MCF 10A (cell line): Measurements from ENCODE around the gene AKR7A2. TPM values are rescaled to one million over a fixed set of nuclear protein-coding genes. Genes with fewer than 3 reads are reported as not detected.

Source experiments
- BruUV-seq: library from RNA; stranded (reverse); fragments of 400-500 nt; replicated peaks from 2 replicates; lab custom pipeline; 2021; lab: Mats Ljungman, UMichigan
- CTCF ChIA-PET: fragments of 300-600 bp; sonication (Branson Sonifier 250); formaldehyde crosslinking; extraction: SDS; loops from one replicate; lab custom pipeline; 2021; ENCODE audit warnings: antibody characterized with exemption, inconsistent platforms; lab: Yijun Ruan, JAX
- POLR2A ChIA-PET: fragments of 300-600, 350-650 bp; sonication (Branson Sonifier 250); formaldehyde crosslinking; extraction: SDS; loops from one replicate; lab custom pipeline; 2020; ENCODE audit warnings: antibody characterized with exemption, inconsistent platforms; lab: Yijun Ruan, JAX
- DNase-seq: peaks from one replicate; pipeline ENCODE4 v3.0.0-alpha.2; 2018; ENCODE audit not compliant: unreplicated experiment
- H3K27ac Mint-ChIP-seq: one replicate; pipeline ENCODE4 v1.8.0; 2022; ENCODE audit warnings: mild to moderate bottlenecking, low read depth, mixed read lengths; ENCODE audit not compliant: unreplicated experiment
- H3K27me3 Mint-ChIP-seq: one replicate; pipeline ENCODE4 v1.8.0; 2022; ENCODE audit warnings: mixed read lengths; ENCODE audit not compliant: insufficient read depth, unreplicated experiment
- H3K36me3 Mint-ChIP-seq: one replicate; pipeline ENCODE4 v1.8.0; 2022; ENCODE audit warnings: mild to moderate bottlenecking, moderate library complexity, mixed read lengths; ENCODE audit not compliant: insufficient read depth, unreplicated experiment
- H3K4me1 Mint-ChIP-seq: one replicate; pipeline ENCODE4 v1.8.0; 2022; ENCODE audit warnings: mixed read lengths; ENCODE audit not compliant: insufficient read depth, unreplicated experiment
- H3K4me3 Mint-ChIP-seq: one replicate; pipeline ENCODE4 v1.8.0; 2022; ENCODE audit warnings: mild to moderate bottlenecking, moderate library complexity, mixed read lengths; ENCODE audit not compliant: unreplicated experiment
- H3K9me3 Mint-ChIP-seq: one replicate; pipeline ENCODE4 v1.8.0; 2022; ENCODE audit warnings: mixed read lengths; ENCODE audit not compliant: unreplicated experiment
- intact Hi-C: fragments of 100-400 bp; cut with micrococcal nuclease; formaldehyde crosslinking; loops from 2 replicates; pipeline ENCODE4 v1.14.1; 2022
- total RNA-seq: library from RNA; stranded (reverse); gene quantifications from 2 replicates; pipeline ENCODE4 v1.2.3, GENCODE V29; 2022
- TF ChIP-seq, protein P1 (sequence below): fragments of 200-600 bp; IDR thresholded peaks from one replicate; pipeline ENCODE4 v1.8.0; 2022; ENCODE audit warnings: antibody characterized with exemption, mild to moderate bottlenecking; ENCODE audit not compliant: unreplicated experiment

The AKR7A2 gene
- total RNA-seq, 1 experiment from 2014 or later = 28.7 TPM

DNA sequence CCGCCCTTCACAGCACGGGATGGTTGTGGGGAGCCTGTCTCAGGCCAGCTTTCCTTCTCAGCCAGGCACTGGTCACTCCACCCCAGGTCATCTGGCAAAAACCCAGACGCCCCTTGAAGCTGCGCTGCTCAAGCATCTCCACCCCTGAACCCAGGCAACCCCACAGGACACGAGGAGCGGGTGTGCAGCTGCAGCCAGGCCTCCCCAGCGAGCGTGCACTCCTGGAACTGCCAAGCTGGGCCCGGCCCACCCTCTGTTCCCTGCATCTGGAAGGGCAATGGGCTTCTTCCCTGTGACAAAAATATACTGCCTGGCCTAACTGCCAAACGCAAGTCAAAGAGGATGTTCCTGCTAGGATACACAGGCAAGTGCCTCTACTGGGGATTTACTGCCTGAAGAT lies 39.9 kb upstream of the AKR7A2 start:
- POLR2A ChIA-PET = no interaction called here
- DNase-seq = no peak
- H3K36me3 Mint-ChIP-seq = peaks cover 56% of the 10 kb centered on the region
- no peak overlapping the region for H3K27ac Mint-ChIP-seq
- H3K27me3 Mint-ChIP-seq = no peaks in the 10 kb centered on the region
- H3K4me1 Mint-ChIP-seq = no peaks in the 10 kb centered on the region
- H3K9me3 Mint-ChIP-seq = no peaks in the 10 kb centered on the region
- CTCF ChIA-PET = interaction anchor here (0.6 to 2.3 kb wide), 2 partner anchors 10 to 143 kb away, joined by 3 to 10 read pairs; no protein-coding TSS in a partner anchor
- intact Hi-C loops = no loop called here
- no TSS peak for BruUV-seq
- H3K4me3 Mint-ChIP-seq = no peak overlapping the region
- TF ChIP-seq, protein P1, sequence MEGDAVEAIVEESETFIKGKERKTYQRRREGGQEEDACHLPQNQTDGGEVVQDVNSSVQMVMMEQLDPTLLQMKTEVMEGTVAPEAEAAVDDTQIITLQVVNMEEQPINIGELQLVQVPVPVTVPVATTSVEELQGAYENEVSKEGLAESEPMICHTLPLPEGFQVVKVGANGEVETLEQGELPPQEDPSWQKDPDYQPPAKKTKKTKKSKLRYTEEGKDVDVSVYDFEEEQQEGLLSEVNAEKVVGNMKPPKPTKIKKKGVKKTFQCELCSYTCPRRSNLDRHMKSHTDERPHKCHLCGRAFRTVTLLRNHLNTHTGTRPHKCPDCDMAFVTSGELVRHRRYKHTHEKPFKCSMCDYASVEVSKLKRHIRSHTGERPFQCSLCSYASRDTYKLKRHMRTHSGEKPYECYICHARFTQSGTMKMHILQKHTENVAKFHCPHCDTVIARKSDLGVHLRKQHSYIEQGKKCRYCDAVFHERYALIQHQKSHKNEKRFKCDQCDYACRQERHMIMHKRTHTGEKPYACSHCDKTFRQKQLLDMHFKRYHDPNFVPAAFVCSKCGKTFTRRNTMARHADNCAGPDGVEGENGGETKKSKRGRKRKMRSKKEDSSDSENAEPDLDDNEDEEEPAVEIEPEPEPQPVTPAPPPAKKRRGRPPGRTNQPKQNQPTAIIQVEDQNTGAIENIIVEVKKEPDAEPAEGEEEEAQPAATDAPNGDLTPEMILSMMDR = no peak

DNA sequence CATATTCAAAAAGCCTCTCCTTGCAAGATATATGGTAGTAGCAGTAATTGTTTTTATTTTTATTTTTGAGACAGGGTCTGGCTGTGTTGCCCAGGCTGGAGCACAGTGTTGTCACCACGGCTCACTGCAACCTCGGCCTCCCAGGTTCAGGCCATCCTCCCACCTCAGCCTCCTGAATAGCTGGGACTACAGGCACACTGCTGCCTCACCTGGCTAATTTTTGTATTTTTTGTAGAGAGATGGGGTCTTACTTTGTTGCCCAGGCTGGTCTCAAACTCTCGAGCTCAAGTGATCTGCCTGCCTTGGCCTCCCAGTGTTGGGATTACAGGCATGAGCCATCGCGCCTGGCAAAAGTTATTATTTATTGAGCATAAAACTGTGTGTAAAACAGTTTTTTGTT lies 38.6 kb upstream of the AKR7A2 start:
- no TSS peak for BruUV-seq
- Mint-ChIP-seq H3K9me3 (no peaks in the 10 kb centered on the region), H3K4me1 (no peaks in the 10 kb centered on the region), H3K27ac (no peak overlapping the region), H3K4me3 (no peak overlapping the region), H3K36me3 (peaks cover 54% of the 10 kb centered on the region), H3K27me3 (no peaks in the 10 kb centered on the region)
- no peak for DNase-seq
- POLR2A ChIA-PET = interaction anchor here (0.6 kb wide), 1 partner anchor 1821 kb away, joined by 3 read pairs; no protein-coding TSS in a partner anchor
- TF ChIP-seq, protein P1 = no peak
- intact Hi-C loops = no loop called here
- CTCF ChIA-PET = interaction anchor here (2.3 kb wide), 1 partner anchor 9 kb away, joined by 10 read pairs; no protein-coding TSS in a partner anchor

DNA sequence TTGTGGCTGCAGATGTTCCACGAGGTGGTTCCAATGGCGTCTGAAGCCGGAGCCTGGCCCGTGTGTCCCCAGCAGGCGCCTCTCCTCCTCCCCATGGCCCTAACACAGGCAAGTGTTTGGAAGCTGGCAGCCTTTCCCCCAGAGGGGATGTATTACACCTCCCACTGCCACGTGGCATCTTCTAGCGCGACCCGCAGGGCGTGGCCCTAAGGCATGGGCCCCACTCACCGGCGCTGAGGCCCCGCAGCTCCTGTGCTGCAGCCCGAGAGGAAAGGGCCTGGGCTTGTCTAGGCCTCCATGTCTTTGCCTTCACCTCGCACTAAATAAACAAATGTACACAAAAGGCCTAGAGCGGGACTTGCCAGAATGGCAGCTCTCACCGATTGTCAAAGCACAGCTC lies 38.1 kb upstream of the AKR7A2 start:
- CTCF ChIA-PET = interaction anchor here (2.3 kb wide), 1 partner anchor 8 kb away, joined by 10 read pairs; no protein-coding TSS in a partner anchor
- no TSS peak for BruUV-seq
- TF ChIP-seq, protein P1 = no peak
- no peaks in the 10 kb centered on the region for H3K27me3 Mint-ChIP-seq
- H3K27ac Mint-ChIP-seq = no peak overlapping the region
- no peak overlapping the region for H3K4me3 Mint-ChIP-seq
- H3K36me3 Mint-ChIP-seq = peaks cover 48% of the 10 kb centered on the region
- no peaks in the 10 kb centered on the region for H3K4me1 Mint-ChIP-seq
- POLR2A ChIA-PET = no interaction called here
- DNase-seq = no peak
- H3K9me3 Mint-ChIP-seq = no peaks in the 10 kb centered on the region
- intact Hi-C loops = no loop called here

DNA sequence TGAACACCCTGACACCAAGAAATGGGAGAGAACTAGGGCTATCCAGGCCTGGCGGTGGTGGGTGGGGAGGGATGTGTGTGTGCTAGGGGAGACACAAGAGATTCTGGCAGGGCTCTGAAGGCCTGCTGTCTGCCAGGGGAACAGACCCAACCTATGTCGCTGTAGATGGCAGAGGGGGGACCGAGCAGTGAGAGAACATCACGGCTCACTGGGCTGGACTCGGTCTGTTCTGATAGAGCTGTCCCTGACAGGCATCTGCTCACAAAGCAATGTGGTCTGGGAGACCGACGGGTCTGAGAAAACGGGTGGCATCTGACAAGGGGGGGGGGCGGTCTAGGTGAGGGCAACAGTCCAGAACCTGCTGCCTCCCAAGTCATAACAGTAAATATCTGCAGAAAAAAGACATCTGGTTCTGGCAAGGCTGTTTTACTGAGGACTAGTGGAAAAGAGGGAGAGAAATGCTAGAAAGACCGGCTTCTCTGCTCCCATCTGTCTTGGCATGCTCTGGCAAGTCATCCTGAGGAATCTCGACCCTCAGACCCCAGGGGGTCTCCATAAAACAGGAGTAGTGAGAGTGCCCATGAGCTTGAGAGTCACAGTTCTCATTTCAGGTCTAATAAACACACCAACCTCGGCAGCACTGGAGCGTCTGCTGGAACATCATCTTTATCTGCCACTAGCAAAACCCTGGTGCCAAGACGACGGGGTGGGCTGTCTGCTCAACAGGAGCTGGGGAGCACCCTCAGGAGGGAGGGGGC lies 36.7 kb upstream of the AKR7A2 start:
- Mint-ChIP-seq H3K4me1 (no peaks in the 10 kb centered on the region), H3K27ac (no peak overlapping the region), H3K36me3 (peaks cover 50% of the 10 kb centered on the region), H3K9me3 (no peaks in the 10 kb centered on the region), H3K4me3 (no peak overlapping the region), H3K27me3 (no peaks in the 10 kb centered on the region)
- no TSS peak for BruUV-seq
- no peak for DNase-seq
- intact Hi-C loops = no loop called here
- TF ChIP-seq, protein P1 = no peak
- POLR2A ChIA-PET = no interaction called here
- CTCF ChIA-PET = no interaction called here
